MCF 10A (cell line): ENCODE data around the gene CHID1. TPM values are rescaled to one million over a fixed set of nuclear protein-coding genes. Genes with fewer than 3 reads are reported as not detected.
A peak's percentile ranks its signal among the peaks of the same experiment; 100 is the strongest.

ENCODE experiments used
- BruUV-seq: library from RNA; stranded (reverse); fragments of 400-500 nt; replicated peaks from 2 replicates; lab custom pipeline; 2021; lab: Mats Ljungman, UMichigan
- CTCF ChIA-PET: fragments of 300-600 bp; sonication (Branson Sonifier 250); formaldehyde crosslinking; extraction: SDS; loops from one replicate; lab custom pipeline; 2021; ENCODE audit warnings: antibody characterized with exemption, inconsistent platforms; lab: Yijun Ruan, JAX
- POLR2A ChIA-PET: fragments of 300-600, 350-650 bp; sonication (Branson Sonifier 250); formaldehyde crosslinking; extraction: SDS; loops from one replicate; lab custom pipeline; 2020; ENCODE audit warnings: antibody characterized with exemption, inconsistent platforms; lab: Yijun Ruan, JAX
- DNase-seq: peaks from one replicate; pipeline ENCODE4 v3.0.0-alpha.2; 2018; ENCODE audit not compliant: unreplicated experiment
- H3K27ac Mint-ChIP-seq: one replicate; pipeline ENCODE4 v1.8.0; 2022; ENCODE audit warnings: mild to moderate bottlenecking, low read depth, mixed read lengths; ENCODE audit not compliant: unreplicated experiment
- H3K27me3 Mint-ChIP-seq: one replicate; pipeline ENCODE4 v1.8.0; 2022; ENCODE audit warnings: mixed read lengths; ENCODE audit not compliant: insufficient read depth, unreplicated experiment
- H3K36me3 Mint-ChIP-seq: one replicate; pipeline ENCODE4 v1.8.0; 2022; ENCODE audit warnings: mild to moderate bottlenecking, moderate library complexity, mixed read lengths; ENCODE audit not compliant: insufficient read depth, unreplicated experiment
- H3K4me1 Mint-ChIP-seq: one replicate; pipeline ENCODE4 v1.8.0; 2022; ENCODE audit warnings: mixed read lengths; ENCODE audit not compliant: insufficient read depth, unreplicated experiment
- H3K4me3 Mint-ChIP-seq: one replicate; pipeline ENCODE4 v1.8.0; 2022; ENCODE audit warnings: mild to moderate bottlenecking, moderate library complexity, mixed read lengths; ENCODE audit not compliant: unreplicated experiment
- H3K9me3 Mint-ChIP-seq: one replicate; pipeline ENCODE4 v1.8.0; 2022; ENCODE audit warnings: mixed read lengths; ENCODE audit not compliant: unreplicated experiment
- intact Hi-C: fragments of 100-400 bp; cut with micrococcal nuclease; formaldehyde crosslinking; loops from 2 replicates; pipeline ENCODE4 v1.14.1; 2022
- total RNA-seq: library from RNA; stranded (reverse); gene quantifications from 2 replicates; pipeline ENCODE4 v1.2.3, GENCODE V29; 2022
- TF ChIP-seq, protein P1 (sequence below): fragments of 200-600 bp; IDR thresholded peaks from one replicate; pipeline ENCODE4 v1.8.0; 2022; ENCODE audit warnings: antibody characterized with exemption, mild to moderate bottlenecking; ENCODE audit not compliant: unreplicated experiment

Gene CHID1
- total RNA-seq, 1 experiment from 2014 or later, result 94.8 TPM

DNA sequence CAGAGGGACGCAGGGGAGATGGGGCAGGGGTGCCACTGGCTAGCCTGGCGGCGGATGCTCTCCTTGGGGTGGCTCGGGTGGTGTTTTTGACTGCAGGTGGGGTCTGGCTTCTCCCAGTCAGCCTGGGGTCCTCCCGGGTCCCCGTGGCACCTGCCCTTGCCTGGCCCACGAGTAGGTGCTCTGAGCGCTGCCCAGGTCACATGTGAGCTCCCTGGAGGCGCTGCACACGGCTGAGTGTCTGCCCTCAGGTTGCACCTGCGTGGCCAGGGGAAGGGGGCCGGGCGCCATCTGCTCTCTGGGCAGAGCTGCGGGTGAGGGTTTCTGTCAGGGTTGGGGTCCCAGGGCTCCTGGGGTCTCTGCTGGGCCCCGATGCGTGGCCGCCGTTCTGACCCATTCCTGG lies 62.7 kb downstream of the CHID1 start:
- no peak overlapping the region for H3K4me3 Mint-ChIP-seq
- H3K36me3 Mint-ChIP-seq, result peaks cover 28% of the 10 kb centered on the region
- BruUV-seq, result no TSS peak
- CTCF ChIA-PET, result interaction anchor here (0.9 to 1.0 kb wide), 4 partner anchors 9 to 204 kb away, joined by 3 to 6 read pairs (median 4); no protein-coding TSS in a partner anchor
- H3K27ac Mint-ChIP-seq, result no peak overlapping the region
- POLR2A ChIA-PET, result interaction anchor here (0.8 to 2.7 kb wide), 4 partner anchors 9 to 29 kb away, joined by 3 to 16 read pairs (median 9); partner anchors contain the start of gene PNPLA2
- TF ChIP-seq, protein P1, sequence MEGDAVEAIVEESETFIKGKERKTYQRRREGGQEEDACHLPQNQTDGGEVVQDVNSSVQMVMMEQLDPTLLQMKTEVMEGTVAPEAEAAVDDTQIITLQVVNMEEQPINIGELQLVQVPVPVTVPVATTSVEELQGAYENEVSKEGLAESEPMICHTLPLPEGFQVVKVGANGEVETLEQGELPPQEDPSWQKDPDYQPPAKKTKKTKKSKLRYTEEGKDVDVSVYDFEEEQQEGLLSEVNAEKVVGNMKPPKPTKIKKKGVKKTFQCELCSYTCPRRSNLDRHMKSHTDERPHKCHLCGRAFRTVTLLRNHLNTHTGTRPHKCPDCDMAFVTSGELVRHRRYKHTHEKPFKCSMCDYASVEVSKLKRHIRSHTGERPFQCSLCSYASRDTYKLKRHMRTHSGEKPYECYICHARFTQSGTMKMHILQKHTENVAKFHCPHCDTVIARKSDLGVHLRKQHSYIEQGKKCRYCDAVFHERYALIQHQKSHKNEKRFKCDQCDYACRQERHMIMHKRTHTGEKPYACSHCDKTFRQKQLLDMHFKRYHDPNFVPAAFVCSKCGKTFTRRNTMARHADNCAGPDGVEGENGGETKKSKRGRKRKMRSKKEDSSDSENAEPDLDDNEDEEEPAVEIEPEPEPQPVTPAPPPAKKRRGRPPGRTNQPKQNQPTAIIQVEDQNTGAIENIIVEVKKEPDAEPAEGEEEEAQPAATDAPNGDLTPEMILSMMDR, result no peak
- no peaks in the 10 kb centered on the region for H3K9me3 Mint-ChIP-seq
- DNase-seq, result no peak
- no peaks in the 10 kb centered on the region for H3K27me3 Mint-ChIP-seq
- intact Hi-C loops, result no loop called here
- peaks cover 15% of the 10 kb centered on the region for H3K4me1 Mint-ChIP-seq

DNA sequence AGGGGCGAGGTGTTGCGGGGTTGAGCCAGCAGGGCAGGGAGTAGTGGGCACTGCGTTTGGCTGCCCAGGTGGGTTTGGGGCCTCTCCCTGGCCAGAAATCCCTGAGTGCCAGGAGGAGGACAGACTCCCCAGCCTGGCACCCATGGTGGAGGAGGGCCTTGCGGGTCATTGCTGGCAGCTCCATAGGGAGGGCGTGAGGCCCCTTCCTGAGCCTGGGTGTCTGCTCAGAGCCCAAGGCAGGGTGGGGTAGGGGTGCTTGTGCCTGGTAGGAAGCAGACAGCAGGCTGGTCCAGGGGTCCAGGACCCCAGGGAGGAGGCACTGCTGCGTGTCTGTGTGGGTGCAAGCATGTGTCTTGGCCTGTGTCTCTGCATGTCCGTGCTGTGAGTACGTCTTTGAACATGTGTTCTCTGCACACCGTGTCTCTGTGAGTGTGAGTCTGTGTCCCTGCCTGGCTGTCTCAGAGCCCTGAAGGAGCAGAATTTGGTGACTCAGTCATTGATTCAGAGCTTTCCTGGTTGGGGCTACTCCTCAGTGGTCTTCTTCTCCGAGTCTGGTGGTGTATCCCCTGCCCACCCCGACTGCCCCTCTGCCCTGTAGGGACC lies 64.0 kb downstream of the CHID1 start:
- H3K27ac Mint-ChIP-seq, result peak overlapping the region; percentile 28
- intact Hi-C loops, result no loop called here
- POLR2A ChIA-PET, result interaction anchor here (0.6 to 2.7 kb wide), 13 partner anchors 10 to 430 kb away, joined by 3 to 18 read pairs (median 4); partner anchors contain the start of gene PNPLA2

DNA sequence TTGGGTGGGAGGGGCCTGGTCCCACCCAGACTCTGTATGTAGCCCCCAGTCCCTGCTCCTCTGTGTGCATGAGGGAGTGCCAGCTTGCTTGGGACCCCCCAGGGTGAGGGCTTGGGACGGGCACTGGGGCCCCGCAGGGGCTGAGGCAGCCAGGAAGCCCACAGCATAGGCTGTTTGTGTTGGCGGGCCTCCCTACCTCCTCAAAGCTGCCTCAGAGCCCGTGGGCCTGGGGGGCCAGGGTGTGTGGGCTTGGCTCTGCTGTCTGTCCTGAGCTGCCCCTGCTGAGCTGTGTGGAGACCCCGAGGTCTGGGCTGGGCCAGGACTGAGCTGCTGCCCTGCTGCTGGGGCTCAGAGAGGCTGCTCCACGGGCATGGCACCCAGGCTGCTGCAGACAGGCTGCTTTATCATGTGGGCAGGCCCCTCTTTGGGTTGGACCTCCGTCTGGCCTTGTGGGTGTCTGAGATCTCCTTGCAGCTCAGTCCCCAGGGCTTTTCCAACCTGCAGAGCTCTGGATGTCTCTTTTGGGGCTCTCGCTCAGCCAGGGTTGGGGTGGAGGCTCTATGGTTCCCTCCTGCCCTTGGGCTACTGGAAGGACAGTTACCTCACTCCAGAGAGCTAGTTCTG lies 64.6 kb downstream of the CHID1 start:
- no peaks in the 10 kb centered on the region for H3K27me3 Mint-ChIP-seq
- intact Hi-C loops, result loop anchor here (2.0 kb wide), 1 partner anchor 205 kb away; no protein-coding TSS in a partner anchor
- POLR2A ChIA-PET, result interaction anchor here (0.7 to 2.7 kb wide), 11 partner anchors 11 to 51 kb away, joined by 3 to 18 read pairs (median 4); partner anchors contain the start of genes PIDD1 and PNPLA2
- peaks cover 38% of the 10 kb centered on the region for H3K36me3 Mint-ChIP-seq
- DNase-seq, result no peak
- H3K27ac Mint-ChIP-seq, result peak overlapping the region; percentile 28
- H3K4me3 Mint-ChIP-seq, result peak overlapping the region; percentile 39
- no peaks in the 10 kb centered on the region for H3K9me3 Mint-ChIP-seq
- TF ChIP-seq, protein P1, result no peak
- H3K4me1 Mint-ChIP-seq, result peaks cover 16% of the 10 kb centered on the region
- no TSS peak for BruUV-seq
- CTCF ChIA-PET, result interaction anchor here (0.8 to 1.0 kb wide), 2 partner anchors 11 to 31 kb away, joined by 3 to 4 read pairs; no protein-coding TSS in a partner anchor

More for the DNA sequence above, 64.0 kb downstream of the CHID1 start:
- H3K36me3 Mint-ChIP-seq, result peaks cover 33% of the 10 kb centered on the region
- no peaks in the 10 kb centered on the region for H3K9me3 Mint-ChIP-seq
- no peaks in the 10 kb centered on the region for H3K27me3 Mint-ChIP-seq
- H3K4me1 Mint-ChIP-seq, result peaks cover 15% of the 10 kb centered on the region
- CTCF ChIA-PET, result interaction anchor here (0.6 to 1.1 kb wide), 4 partner anchors 12 to 205 kb away, joined by 3 to 4 read pairs (median 3); no protein-coding TSS in a partner anchor
- no TSS peak for BruUV-seq
- peak overlapping the region; percentile 39 for H3K4me3 Mint-ChIP-seq
- DNase-seq, result peak; percentile 47
- TF ChIP-seq, protein P1, result no peak
